Measurements from ENCODE around the gene CYP3A4. TPM values are rescaled to one million over a fixed set of nuclear protein-coding genes. Genes with fewer than 3 reads are reported as not detected.
"Not testable (repeated sequence)": the region's sequence is repeated elsewhere in the genome, so short reads cannot be mapped to it uniquely, and the experiment has no call there.

CYP3A4 gene
- total and polyA plus RNA-seq, 9 donors: 0.04 to 1.8 (median 0.11) TPM; not detected in 1

- Histone ChIP-seq H3K27ac (ENCODE audit: low read length) (no peak overlapping the region), H3K27me3 (ENCODE audit: control insufficient read depth, insufficient read depth, low read length) (no peaks in the 10 kb centered on the region), H3K4me1 (ENCODE audit: control insufficient read depth, insufficient read depth, low read length) (peaks cover 2% of the 10 kb centered on the region), H3K9me3 (replicated peaks; ENCODE audit: control insufficient read depth, low read depth, low read length) (no peaks in the 10 kb centered on the region), H3K36me3 (ENCODE audit: control insufficient read depth, insufficient read depth, low read length) (no peaks in the 10 kb centered on the region), H3K4me3 (ENCODE audit: low read length) (no peak overlapping the region)
- 66% methylated on average over 3 of the region's 4 CpGs for WGBS (ENCODE audit: insufficient coverage)
- DNase-seq: no peak
These were observed 39.0 kb upstream of the CYP3A4 start for GRCh38 chr7:99822731-99823718.

- no peak for DNase-seq
- peaks cover 2% of the 10 kb centered on the region for H3K4me1 ChIP-seq (ENCODE audit: control insufficient read depth, insufficient read depth, low read length)
- H3K9me3 ChIP-seq (replicated peaks; ENCODE audit: control insufficient read depth, low read depth, low read length): no peaks in the 10 kb centered on the region
- no peaks in the 10 kb centered on the region for H3K27me3 ChIP-seq (ENCODE audit: control insufficient read depth, insufficient read depth, low read length)
- H3K27ac ChIP-seq (ENCODE audit: low read length): no peak overlapping the region
- H3K4me3 ChIP-seq (ENCODE audit: low read length): no peak overlapping the region
- 93% methylated on average over 2 of the region's 2 CpGs for WGBS (ENCODE audit: insufficient coverage)
- no peaks in the 10 kb centered on the region for H3K36me3 ChIP-seq (ENCODE audit: control insufficient read depth, insufficient read depth, low read length)
These were observed 36.5 kb upstream of the CYP3A4 start for GRCh38 chr7:99820408-99821027.

GRCh38 chr7:99808766-99809165 lies 24.8 kb upstream of the CYP3A4 start:
- H3K36me3 ChIP-seq (ENCODE audit: control insufficient read depth, insufficient read depth, low read length): no peaks in the 10 kb centered on the region
- no peaks in the 10 kb centered on the region for H3K4me1 ChIP-seq (ENCODE audit: control insufficient read depth, insufficient read depth, low read length)
- H3K9me3 ChIP-seq (replicated peaks; ENCODE audit: control insufficient read depth, low read depth, low read length): peaks cover 4% of the 10 kb centered on the region
- no peak overlapping the region for H3K27ac ChIP-seq (ENCODE audit: low read length)
- H3K4me3 ChIP-seq (ENCODE audit: low read length): no peak overlapping the region
- WGBS (ENCODE audit: insufficient coverage): 85% methylated on average over 5 of the region's 5 CpGs
- no peak for DNase-seq
- no peaks in the 10 kb centered on the region for H3K27me3 ChIP-seq (ENCODE audit: control insufficient read depth, insufficient read depth, low read length)

GRCh38 chr7:99806839-99807478 lies 23.0 kb upstream of the CYP3A4 start:
- Histone ChIP-seq H3K27ac (ENCODE audit: low read length) (no peak overlapping the region), H3K27me3 (ENCODE audit: control insufficient read depth, insufficient read depth, low read length) (no peaks in the 10 kb centered on the region), H3K4me3 (ENCODE audit: low read length) (no peak overlapping the region), H3K4me1 (ENCODE audit: control insufficient read depth, insufficient read depth, low read length) (no peaks in the 10 kb centered on the region), H3K9me3 (replicated peaks; ENCODE audit: control insufficient read depth, low read depth, low read length) (peaks cover 4% of the 10 kb centered on the region), H3K36me3 (ENCODE audit: control insufficient read depth, insufficient read depth, low read length) (no peaks in the 10 kb centered on the region)
- no CpG with 5 or more reads among the region's 3 CpGs for WGBS (ENCODE audit: insufficient coverage)
- DNase-seq: no peak

GRCh38 chr7:99805641-99806040 lies 21.7 kb upstream of the CYP3A4 start:
- Histone ChIP-seq H3K9me3 (replicated peaks; ENCODE audit: control insufficient read depth, low read depth, low read length) (peaks cover 4% of the 10 kb centered on the region), H3K36me3 (ENCODE audit: control insufficient read depth, insufficient read depth, low read length) (no peaks in the 10 kb centered on the region), H3K27ac (ENCODE audit: low read length) (no peak overlapping the region), H3K4me1 (ENCODE audit: control insufficient read depth, insufficient read depth, low read length) (no peaks in the 10 kb centered on the region), H3K4me3 (ENCODE audit: low read length) (no peak overlapping the region), H3K27me3 (ENCODE audit: control insufficient read depth, insufficient read depth, low read length) (no peaks in the 10 kb centered on the region)
- no CpG with 5 or more reads among the region's 2 CpGs for WGBS (ENCODE audit: insufficient coverage)
- no peak for DNase-seq

GRCh38 chr7:99803118-99803517 lies 19.1 kb upstream of the CYP3A4 start:
- WGBS (ENCODE audit: insufficient coverage): 86% methylated on average over 2 of the region's 6 CpGs
- not testable (repeated sequence) for H3K4me1 ChIP-seq (ENCODE audit: control insufficient read depth, insufficient read depth, low read length); H3K4me3 ChIP-seq (ENCODE audit: low read length); DNase-seq; H3K27ac ChIP-seq (ENCODE audit: low read length); H3K36me3 ChIP-seq (ENCODE audit: control insufficient read depth, insufficient read depth, low read length); H3K9me3 ChIP-seq (replicated peaks; ENCODE audit: control insufficient read depth, low read depth, low read length); H3K27me3 ChIP-seq (ENCODE audit: control insufficient read depth, insufficient read depth, low read length)

- not testable (repeated sequence) for DNase-seq; H3K4me3 ChIP-seq (ENCODE audit: low read length); H3K27ac ChIP-seq (ENCODE audit: low read length); H3K27me3 ChIP-seq (ENCODE audit: control insufficient read depth, insufficient read depth, low read length); H3K36me3 ChIP-seq (ENCODE audit: control insufficient read depth, insufficient read depth, low read length); H3K4me1 ChIP-seq (ENCODE audit: control insufficient read depth, insufficient read depth, low read length); H3K9me3 ChIP-seq (replicated peaks; ENCODE audit: control insufficient read depth, low read depth, low read length)
- WGBS (ENCODE audit: insufficient coverage): no CpG with 5 or more reads among the region's 3 CpGs
These were observed 17.4 kb upstream of the CYP3A4 start for GRCh38 chr7:99801407-99801806.

- WGBS (ENCODE audit: insufficient coverage): no CpG with 5 or more reads among the region's 2 CpGs
- H3K4me1 ChIP-seq (ENCODE audit: control insufficient read depth, insufficient read depth, low read length): no peaks in the 10 kb centered on the region
- no peak for DNase-seq
- H3K9me3 ChIP-seq (replicated peaks; ENCODE audit: control insufficient read depth, low read depth, low read length): no peaks in the 10 kb centered on the region
- no peaks in the 10 kb centered on the region for H3K36me3 ChIP-seq (ENCODE audit: control insufficient read depth, insufficient read depth, low read length)
- H3K4me3 ChIP-seq (ENCODE audit: low read length): no peak overlapping the region
- H3K27ac ChIP-seq (ENCODE audit: low read length): no peak overlapping the region
- H3K27me3 ChIP-seq (ENCODE audit: control insufficient read depth, insufficient read depth, low read length): no peaks in the 10 kb centered on the region
These were observed 15.0 kb upstream of the CYP3A4 start for GRCh38 chr7:99798972-99799371.

- H3K36me3 ChIP-seq (ENCODE audit: control insufficient read depth, insufficient read depth, low read length); H3K27me3 ChIP-seq (ENCODE audit: control insufficient read depth, insufficient read depth, low read length); H3K4me1 ChIP-seq (ENCODE audit: control insufficient read depth, insufficient read depth, low read length); DNase-seq; H3K9me3 ChIP-seq (replicated peaks; ENCODE audit: control insufficient read depth, low read depth, low read length); H3K27ac ChIP-seq (ENCODE audit: low read length); H3K4me3 ChIP-seq (ENCODE audit: low read length): not testable (repeated sequence)
- no CpG with 5 or more reads among the region's 2 CpGs for WGBS (ENCODE audit: insufficient coverage)
These were observed 11.9 kb upstream of the CYP3A4 start for GRCh38 chr7:99795864-99796263.

Data from muscle of leg (tissue), 11 donors.